GM12878 (cell line): Measurements from ENCODE around the gene NDUFB4. TPM values are rescaled to one million over a fixed set of nuclear protein-coding genes. Genes with fewer than 3 reads are reported as not detected.

Source experiments
- ATAC-seq: fragments of 200-7000 bp; cut with Tn5 transposase; 3 replicates; pipeline ENCODE4 v1.9.1; 2020; ENCODE audit warnings: mild to moderate bottlenecking, moderate library complexity
- BruUV-seq: library from RNA; stranded (reverse); fragments of 400-500 nt; replicated peaks from 2 replicates; lab custom pipeline; 2021; lab: Mats Ljungman, UMichigan
- CTCF ChIA-PET: fragments of 300-600 bp; sonication (Branson Sonifier 250); formaldehyde crosslinking; extraction: SDS; loops from one replicate; lab custom pipeline; 2021; ENCODE audit warnings: inconsistent platforms; lab: Yijun Ruan, JAX
- POLR2A ChIA-PET: fragments of 350-600 bp; formaldehyde crosslinking; extraction: SDS; loops from one replicate; lab custom pipeline; 2021; ENCODE audit warnings: inconsistent platforms; lab: Charles Lee
- RAD21 ChIA-PET: fragments of 300-600 bp; sonication (Branson Sonifier 250); formaldehyde crosslinking; loops from one replicate; lab custom pipeline; 2023; ENCODE audit warnings: antibody characterized with exemption; ENCODE audit not compliant: unreplicated experiment; lab: Charles Lee
- SMC1A ChIA-PET: fragments of 300-600 bp; sonication (Branson Sonifier 250); formaldehyde crosslinking; loops from one replicate; lab custom pipeline; 2023; ENCODE audit not compliant: unreplicated experiment, uncharacterized antibody; lab: Charles Lee
- DNase-seq: peaks from one replicate; pipeline ENCODE4 v3.0.0-alpha.2; 2011; ENCODE audit warnings: low read depth, low spot score
- FAIRE-seq: peaks from 3 replicates; lab custom pipeline; 2011; peaks lifted over from hg19 to GRCh38; lab: Jason Lieb, UNC
- H2AFZ ChIP-seq: 2 replicates; pipeline ENCODE4 v1.6.0; 2011; ENCODE audit warnings: low read depth, low read length, control low read depth; ENCODE audit not compliant: control insufficient read depth
- H3K27ac ChIP-seq: 2 replicates; pipeline ENCODE4 v1.5.1; 2011; ENCODE audit warnings: control low read depth; ENCODE audit not compliant: control insufficient read depth, insufficient read depth
- H3K27me3 ChIP-seq, 2 experiments: replicated peaks in 1 of 2; 2 replicates each; pipeline versions ENCODE4 v1.6.0 to v1.6.1; 2011; ENCODE audit warnings: low read length in 1 of 2; ENCODE audit not compliant: control insufficient read depth in 2 of 2, insufficient read depth in 2 of 2
- H3K36me3 ChIP-seq, 2 experiments: 2 replicates each; pipeline ENCODE4 v1.5.1; 2011; ENCODE audit warnings: low read length in 1 of 2; ENCODE audit not compliant: control insufficient read depth in 2 of 2, insufficient read depth in 2 of 2
- H3K4me1 ChIP-seq: 2 replicates; pipeline ENCODE4 v1.6.1; 2011; ENCODE audit warnings: mild to moderate bottlenecking, low read length, moderate library complexity, mixed read lengths; ENCODE audit not compliant: control insufficient read depth, insufficient read depth
- H3K4me2 ChIP-seq: 2 replicates; pipeline ENCODE4 v1.6.0; 2011; ENCODE audit warnings: control low read depth; ENCODE audit not compliant: control insufficient read depth, insufficient read depth
- H3K4me3 ChIP-seq: fragments of 200-600 bp; sonication (generic); 2 replicates; pipeline ENCODE4 v1.5.1; 2016
- H3K79me2 ChIP-seq: 2 replicates; pipeline ENCODE4 v1.6.0; 2011; ENCODE audit warnings: low read length; ENCODE audit not compliant: control insufficient read depth, insufficient read depth
- H3K9ac ChIP-seq: 2 replicates; pipeline ENCODE4 v1.8.0; 2011; ENCODE audit warnings: low read length, control low read depth, mixed read lengths; ENCODE audit not compliant: control insufficient read depth, insufficient read depth
- H3K9me3 ChIP-seq: replicated peaks from 3 replicates; pipeline ENCODE4 v1.5.1; 2011; ENCODE audit warnings: mild to moderate bottlenecking, low read length; ENCODE audit not compliant: control insufficient read depth, insufficient read depth
- H4K20me1 ChIP-seq: 2 replicates; pipeline ENCODE4 v1.6.0; 2011; ENCODE audit not compliant: control insufficient read depth, insufficient read depth
- ATF7 ChIP-seq: fragments of 450-650 bp; IDR thresholded peaks from 2 replicates; pipeline ENCODE4 v1.6.1; 2016; ENCODE audit warnings: low read depth, mild to moderate bottlenecking
- ZBTB4 ChIP-seq: fragments of 450-650 bp; formaldehyde crosslinking; IDR thresholded peaks from 2 replicates; pipeline ENCODE4 v1.4.0; 2022; ENCODE audit warnings: mild to moderate bottlenecking, moderate library complexity
- WGBS: methylation state at CpG from one replicate; pipeline ENCODE4 v1.1.6; 2016; ENCODE audit warnings: low lambda C conversion rate; ENCODE audit not compliant: insufficient replicate concordance, insufficient coverage; ENCODE audit errors: missing lambda C conversion rate; 5-methylcytosine and 5-hydroxymethylcytosine counted together
- in situ Hi-C: fragments of 300-500 bp; cut with MboI; formaldehyde crosslinking; loops from 9 replicates; pipeline ENCODE4 v1.14.3; 2018; ENCODE audit warnings: mixed read lengths
- intact Hi-C: fragments of 100-400 bp; cut with micrococcal nuclease; formaldehyde crosslinking; loops from one replicate; pipeline ENCODE4 v1.14.2; 2022; ENCODE audit not compliant: unreplicated experiment
- polyA plus RNA-seq, 11 experiments: library from polyadenylated mRNA; depleted of rRNA in 4 of 11; unstranded in 6 of 11; stranded (reverse) in 5 of 11; fragments of >200 nt; fragmentation: Nextera tagmentation in 4 of 11; fragmentation: Illumina TruSeq in 1 of 11; extraction: Ambion mirVana in 4 of 11; extraction: Trizol in 1 of 11; gene quantifications; 1 replicate in 1 of 11; 2 replicates in 10 of 11; pipeline versions ENCODE4 v1.2.1 to v1.2.3, GENCODE V29; 2011 to 2016; ENCODE audit warnings: inconsistent platforms in 2 of 11, missing spikeins in 2 of 11, low read depth in 1 of 11
- total RNA-seq, 4 experiments: library from RNA; depleted of rRNA in 3 of 4; stranded (reverse); fragments of >200 nt in 3 of 4; fragmentation: Illumina TruSeq in 1 of 4; extraction: Trizol in 1 of 4; gene quantifications; 2 replicates each; pipeline versions ENCODE4 v1.2.1 to v1.2.3, GENCODE V29; 2013 to 2021

The NDUFB4 gene
- total and polyA plus RNA-seq, 10 of the 15 experiments (the other 5 are each of a cell fraction or from before 2014, with no cell fraction given) = 155 to 864 (median 387) TPM

- Histone ChIP-seq H3K4me3 (peak overlapping the region; percentile 16; the same call in 1 of the 2 replicates), H3K27ac (no peak overlapping the region), H3K4me2 (peak overlapping the region; percentile 6; the same call in 1 of the 2 replicates), H3K27me3 (no peaks in the 10 kb centered on the region), H4K20me1 (no peaks in the 10 kb centered on the region; the same call in 1 of the 2 replicates), H3K79me2 (peaks cover 38% of the 10 kb centered on the region), H3K36me3 (peaks cover 0 to 8% of the 10 kb centered on the region in 2 experiments; a peak in 3 of 4 replicates), H3K9me3 (no peaks in the 10 kb centered on the region), H3K9ac (no peak overlapping the region), H3K4me1 (no peaks in the 10 kb centered on the region; the same call in 1 of the 2 replicates), H2AFZ (no peak overlapping the region)
- no peak for FAIRE-seq
- no peak for DNase-seq
- POLR2A ChIA-PET = no interaction called here
- CTCF ChIA-PET = interaction anchor here (1.5 to 2.1 kb wide), 2 partner anchors 38 to 196 kb away, joined by 7 read pairs; no protein-coding TSS in a partner anchor
- intact Hi-C loops = loop anchor here (5.0 to 10.0 kb wide), 2 partner anchors 88 to 186 kb away; no protein-coding TSS in a partner anchor
- SMC1A ChIA-PET = no interaction called here
- TF ChIP-seq ATF7 (peak; percentile 38; the same call in 1 of the 2 replicates), ZBTB4 (CRISPR knock-in tag) (no peak)
- no TSS peak for BruUV-seq
- no peak for ATAC-seq
- in situ Hi-C loops = loop anchor here (10.0 kb wide), 1 partner anchor 196 kb away; no protein-coding TSS in a partner anchor
- 81% methylated on average over 3 of the region's 3 CpGs for WGBS
- RAD21 ChIA-PET = interaction anchor here (1.6 kb wide), 1 partner anchor 141 kb away, joined by 4 read pairs; no protein-coding TSS in a partner anchor
Observed at GRCh38 chr3:120599211-120599610, 3.1 kb downstream of the NDUFB4 start.
